Uterus (tissue), 2 donors: ENCODE measurements around the gene PRR33.

Experiments used
- POLR2A ChIP-seq, 2 donors: fragments of 450-650 bp; IDR thresholded peaks; one replicate each; pipeline ENCODE4 v1.6.1; 2016; ENCODE audit warnings: antibody characterized with exemption in 2 of 2, mild to moderate bottlenecking in 1 of 2, moderate library complexity in 1 of 2
- TF ChIP-seq, protein P1 (sequence below), 4 experiments: fragments of 200-600 bp in 2 of 4; fragments of 450-650 bp in 2 of 4; sonication (generic) in 2 of 4; IDR thresholded peaks; one replicate each; pipeline ENCODE4 v1.5.1; 2016 to 2019; ENCODE audit warnings: antibody characterized with exemption in 4 of 4, mild to moderate bottlenecking in 2 of 4, moderate library complexity in 1 of 4

DNA sequence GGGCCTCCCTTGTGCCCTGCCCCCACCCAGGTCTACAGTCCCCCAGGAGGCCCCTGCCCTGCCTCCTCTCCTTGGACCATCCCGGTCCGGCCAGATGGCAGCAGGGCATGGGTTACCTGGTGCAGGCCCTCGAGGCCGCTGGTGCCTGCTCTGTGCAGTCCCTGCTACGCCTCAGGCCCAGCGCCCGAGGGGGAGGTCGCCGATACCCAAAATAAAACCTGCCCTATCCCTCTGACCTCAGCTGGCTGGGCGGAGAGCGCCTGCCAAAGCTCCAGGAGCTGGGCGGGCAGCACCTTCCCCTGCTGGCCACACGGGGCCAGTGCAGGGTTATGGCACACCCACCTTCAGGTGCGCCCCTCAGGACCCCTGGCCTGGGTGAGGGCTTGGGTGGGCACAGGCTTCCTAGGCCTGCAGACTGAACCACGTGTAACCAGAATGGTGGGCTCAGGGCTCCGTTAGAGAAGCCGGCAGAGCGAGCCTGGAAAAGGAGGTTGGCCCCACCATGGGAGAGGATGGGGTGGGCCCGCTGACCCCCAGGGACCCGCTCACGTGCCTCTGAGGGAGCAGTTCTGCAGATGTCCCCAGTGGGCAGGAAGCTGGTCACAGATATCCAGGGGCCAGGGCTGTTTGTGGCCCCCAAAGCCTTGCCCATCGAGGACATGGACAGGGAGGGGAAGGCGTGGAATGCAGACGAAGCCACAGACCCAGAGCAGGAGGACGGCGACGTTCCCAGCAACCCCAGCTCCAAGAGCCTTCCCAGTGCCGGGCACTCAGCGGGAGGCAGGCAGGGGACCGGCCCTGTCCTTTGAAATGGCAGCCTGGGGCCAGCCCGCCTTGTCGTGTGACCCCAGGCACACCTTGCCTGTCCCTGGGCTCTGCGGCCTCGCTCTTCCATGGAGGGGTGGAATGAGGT, 26.1 kb upstream of the PRR33 start:
- TF ChIP-seq, protein P1, sequence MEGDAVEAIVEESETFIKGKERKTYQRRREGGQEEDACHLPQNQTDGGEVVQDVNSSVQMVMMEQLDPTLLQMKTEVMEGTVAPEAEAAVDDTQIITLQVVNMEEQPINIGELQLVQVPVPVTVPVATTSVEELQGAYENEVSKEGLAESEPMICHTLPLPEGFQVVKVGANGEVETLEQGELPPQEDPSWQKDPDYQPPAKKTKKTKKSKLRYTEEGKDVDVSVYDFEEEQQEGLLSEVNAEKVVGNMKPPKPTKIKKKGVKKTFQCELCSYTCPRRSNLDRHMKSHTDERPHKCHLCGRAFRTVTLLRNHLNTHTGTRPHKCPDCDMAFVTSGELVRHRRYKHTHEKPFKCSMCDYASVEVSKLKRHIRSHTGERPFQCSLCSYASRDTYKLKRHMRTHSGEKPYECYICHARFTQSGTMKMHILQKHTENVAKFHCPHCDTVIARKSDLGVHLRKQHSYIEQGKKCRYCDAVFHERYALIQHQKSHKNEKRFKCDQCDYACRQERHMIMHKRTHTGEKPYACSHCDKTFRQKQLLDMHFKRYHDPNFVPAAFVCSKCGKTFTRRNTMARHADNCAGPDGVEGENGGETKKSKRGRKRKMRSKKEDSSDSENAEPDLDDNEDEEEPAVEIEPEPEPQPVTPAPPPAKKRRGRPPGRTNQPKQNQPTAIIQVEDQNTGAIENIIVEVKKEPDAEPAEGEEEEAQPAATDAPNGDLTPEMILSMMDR (IDR thresholded peaks at IDR 0.05), result peak in 2 of 4 experiments; percentile 28 to 34
- no peak for TF ChIP-seq POLR2A (IDR thresholded peaks at IDR 0.05)
